ENCODE measurements around the gene TULP4.

DNA sequence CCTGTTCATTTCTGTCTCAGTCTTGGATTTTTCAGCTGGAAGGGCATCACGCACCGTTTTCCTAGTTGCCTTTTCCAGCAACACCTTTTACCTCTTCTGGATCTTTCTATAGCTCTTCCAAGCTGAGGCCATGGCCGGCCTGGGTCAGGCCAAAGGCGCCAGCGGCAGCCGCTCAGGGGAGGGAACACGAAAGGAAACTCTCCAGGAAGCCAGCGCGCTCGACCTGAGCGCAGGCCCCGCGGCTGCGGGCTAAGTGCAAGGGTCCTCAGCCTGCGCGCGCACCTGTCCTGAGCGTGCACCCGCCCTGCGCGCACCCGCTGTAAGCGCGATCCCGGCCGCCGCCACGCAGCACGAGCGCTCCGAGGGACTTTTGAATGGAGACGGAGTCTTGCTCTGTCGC lies 203.8 kb downstream of the TULP4 start:
- TF ChIP-seq CTCF (IDR thresholded peaks at IDR 0.05) (no peak), POLR2AphosphoS5 (IDR thresholded peaks at IDR 0.05) (no peak), EP300 (IDR thresholded peaks at IDR 0.05) (no peak), POLR2A (IDR thresholded peaks at IDR 0.05; ENCODE audit: low read depth) (no peak)
